ENCODE data around the gene MFRP. TPM values are rescaled to one million over a fixed set of nuclear protein-coding genes. Genes with fewer than 3 reads are reported as not detected.

The MFRP gene
- total and polyA plus RNA-seq, 10 donors = 0.02 to 0.16 (median 0.03) TPM; not detected in 6

DNA sequence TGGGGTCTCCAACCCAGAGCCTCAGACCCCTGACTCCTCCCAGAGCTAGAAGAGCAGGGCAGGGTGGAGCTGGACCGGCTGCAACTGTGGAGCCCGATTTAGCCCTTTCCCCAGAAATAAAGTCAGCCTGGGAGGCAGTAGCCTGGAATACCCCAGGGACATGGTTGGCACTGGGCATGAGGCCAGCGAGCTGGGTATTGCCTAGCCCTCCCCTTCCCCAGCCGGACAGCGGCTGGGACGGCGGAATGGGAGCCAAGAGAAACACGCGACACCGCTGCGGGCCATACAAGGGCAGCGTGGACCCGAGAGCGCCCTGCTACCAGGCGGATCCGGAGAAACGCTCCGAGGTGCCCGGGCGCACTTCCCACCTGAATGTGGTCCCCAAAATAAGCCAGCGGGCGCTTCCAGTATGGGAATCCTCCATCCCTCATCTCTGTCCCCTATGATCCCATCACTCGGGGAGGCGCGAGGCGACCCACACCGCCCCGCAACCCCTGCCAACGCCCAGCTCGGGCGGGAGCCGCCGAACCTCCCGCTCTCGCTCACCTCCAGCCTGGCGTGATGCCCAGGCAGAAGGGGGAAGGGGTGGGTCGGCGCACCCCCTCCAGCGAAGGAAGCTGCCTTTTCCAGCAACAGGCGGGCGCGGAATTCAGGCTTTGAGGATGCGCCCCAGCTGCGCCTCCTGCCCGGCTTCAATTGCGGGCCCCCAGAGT lies 30.3 kb downstream of the MFRP start:
- DNase-seq = no peak
- WGBS, 5 donors = 0 to 1% (median 1%) methylated on average over 16 to 46 of the region's 46 CpGs
- TF ChIP-seq, protein P1, sequence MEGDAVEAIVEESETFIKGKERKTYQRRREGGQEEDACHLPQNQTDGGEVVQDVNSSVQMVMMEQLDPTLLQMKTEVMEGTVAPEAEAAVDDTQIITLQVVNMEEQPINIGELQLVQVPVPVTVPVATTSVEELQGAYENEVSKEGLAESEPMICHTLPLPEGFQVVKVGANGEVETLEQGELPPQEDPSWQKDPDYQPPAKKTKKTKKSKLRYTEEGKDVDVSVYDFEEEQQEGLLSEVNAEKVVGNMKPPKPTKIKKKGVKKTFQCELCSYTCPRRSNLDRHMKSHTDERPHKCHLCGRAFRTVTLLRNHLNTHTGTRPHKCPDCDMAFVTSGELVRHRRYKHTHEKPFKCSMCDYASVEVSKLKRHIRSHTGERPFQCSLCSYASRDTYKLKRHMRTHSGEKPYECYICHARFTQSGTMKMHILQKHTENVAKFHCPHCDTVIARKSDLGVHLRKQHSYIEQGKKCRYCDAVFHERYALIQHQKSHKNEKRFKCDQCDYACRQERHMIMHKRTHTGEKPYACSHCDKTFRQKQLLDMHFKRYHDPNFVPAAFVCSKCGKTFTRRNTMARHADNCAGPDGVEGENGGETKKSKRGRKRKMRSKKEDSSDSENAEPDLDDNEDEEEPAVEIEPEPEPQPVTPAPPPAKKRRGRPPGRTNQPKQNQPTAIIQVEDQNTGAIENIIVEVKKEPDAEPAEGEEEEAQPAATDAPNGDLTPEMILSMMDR (IDR thresholded peaks at IDR 0.05 in 8 of 11, conservative IDR thresholded peaks at IDR 0.05 in 3 of 11) = no peak
- TF ChIP-seq POLR2AphosphoS5 (IDR thresholded peaks at IDR 0.05) (no peak), POLR2A (IDR thresholded peaks at IDR 0.05) (no peak)
- Histone ChIP-seq H3K27me3 (replicated peaks in 1 of 7) (peaks cover 0 to 73% (median 31%) of the 10 kb centered on the region in 7 donors), H3K27ac (peak overlapping the region in 7 of 8 donors; percentile 7 to 86 (median 67)), H3K4me1 (peaks cover 15 to 70% (median 65%) of the 10 kb centered on the region in 6 donors), H3K9me3 (no peaks in the 10 kb centered on the region), H3K36me3 (peaks cover 0 to 37% (median 0%) of the 10 kb centered on the region in 6 donors), H3K4me3 (peak overlapping the region; percentile 31 to 72 (median 40))
- intact Hi-C loops (cut with DNase I; ENCODE audit: low total_unique reads) = no loop called here

GRCh38 chr11:119315131-119316015 lies 31.1 kb downstream of the MFRP start:
- H3K27me3 ChIP-seq (replicated peaks in 1 of 7) = peaks cover 0 to 65% (median 27%) of the 10 kb centered on the region in 7 donors
- peaks cover 10 to 70% (median 59%) of the 10 kb centered on the region in 6 donors for H3K4me1 ChIP-seq
- peak; percentile 87 for DNase-seq
- TF ChIP-seq POLR2AphosphoS5 (IDR thresholded peaks at IDR 0.05) = peak in 1 of 3 donors; percentile 32
- TF ChIP-seq, protein P1 (IDR thresholded peaks at IDR 0.05 in 8 of 11, conservative IDR thresholded peaks at IDR 0.05 in 3 of 11) = peak in 4 of 11 experiments; percentile 11 to 17 (median 13)
- no peak for TF ChIP-seq POLR2A (IDR thresholded peaks at IDR 0.05)
- intact Hi-C loops (cut with DNase I; ENCODE audit: low total_unique reads) = no loop called here
- peaks cover 0 to 45% (median 0%) of the 10 kb centered on the region in 6 donors for H3K36me3 ChIP-seq
- H3K4me3 ChIP-seq = peak overlapping the region; percentile 31 to 72 (median 40)
- H3K9me3 ChIP-seq = no peaks in the 10 kb centered on the region
- WGBS, 5 donors = 3 to 8% (median 7%) methylated on average over 16 to 29 of the region's 29 CpGs
- peak overlapping the region in 4 of 8 donors; percentile 46 to 86 (median 82) for H3K27ac ChIP-seq

- WGBS, 5 donors = 82 to 88% (median 86%) methylated on average over 18 of the region's 18 CpGs
- H3K27me3 ChIP-seq (replicated peaks in 1 of 7) = peaks cover 0 to 59% (median 27%) of the 10 kb centered on the region in 7 donors
- peaks cover 0 to 52% (median 0%) of the 10 kb centered on the region in 6 donors for H3K36me3 ChIP-seq
- no peak for DNase-seq
- peak overlapping the region in 2 of 8 donors; percentile 83 to 86 for H3K27ac ChIP-seq
- TF ChIP-seq POLR2AphosphoS5 (IDR thresholded peaks at IDR 0.05) (no peak), POLR2A (IDR thresholded peaks at IDR 0.05) (no peak)
- TF ChIP-seq, protein P1 (IDR thresholded peaks at IDR 0.05 in 8 of 11, conservative IDR thresholded peaks at IDR 0.05 in 3 of 11) = no peak
- peaks cover 9 to 67% (median 53%) of the 10 kb centered on the region in 6 donors for H3K4me1 ChIP-seq
- no peaks in the 10 kb centered on the region for H3K9me3 ChIP-seq
- intact Hi-C loops (cut with DNase I; ENCODE audit: low total_unique reads) = no loop called here
- H3K4me3 ChIP-seq = peak overlapping the region in 3 of 8 donors; percentile 52 to 72 (median 56)
These were observed 31.8 kb downstream of the MFRP start for GRCh38 chr11:119314726-119315125.
